GM12878 (cell line): ENCODE measurements around the gene C10orf90. TPM values are rescaled to one million over a fixed set of nuclear protein-coding genes. Genes with fewer than 3 reads are reported as not detected.

Experiments
- ATAC-seq: fragments of 200-7000 bp; cut with Tn5 transposase; 3 replicates; pipeline ENCODE4 v1.9.1; 2020; ENCODE audit warnings: mild to moderate bottlenecking, moderate library complexity
- BruUV-seq: library from RNA; stranded (reverse); fragments of 400-500 nt; replicated peaks from 2 replicates; lab custom pipeline; 2021; lab: Mats Ljungman, UMichigan
- CTCF ChIA-PET: fragments of 300-600 bp; sonication (Branson Sonifier 250); formaldehyde crosslinking; extraction: SDS; loops from one replicate; lab custom pipeline; 2021; ENCODE audit warnings: inconsistent platforms; lab: Yijun Ruan, JAX
- POLR2A ChIA-PET: fragments of 350-600 bp; formaldehyde crosslinking; extraction: SDS; loops from one replicate; lab custom pipeline; 2021; ENCODE audit warnings: inconsistent platforms; lab: Charles Lee
- RAD21 ChIA-PET: fragments of 300-600 bp; sonication (Branson Sonifier 250); formaldehyde crosslinking; loops from one replicate; lab custom pipeline; 2023; ENCODE audit warnings: antibody characterized with exemption; ENCODE audit not compliant: unreplicated experiment; lab: Charles Lee
- SMC1A ChIA-PET: fragments of 300-600 bp; sonication (Branson Sonifier 250); formaldehyde crosslinking; loops from one replicate; lab custom pipeline; 2023; ENCODE audit not compliant: unreplicated experiment, uncharacterized antibody; lab: Charles Lee
- DNase-seq: peaks from one replicate; pipeline ENCODE4 v3.0.0-alpha.2; 2011; ENCODE audit warnings: low read depth, low spot score
- FAIRE-seq: peaks from 3 replicates; lab custom pipeline; 2011; peaks lifted over from hg19 to GRCh38; lab: Jason Lieb, UNC
- H2AFZ ChIP-seq: 2 replicates; pipeline ENCODE4 v1.6.0; 2011; ENCODE audit warnings: low read depth, low read length, control low read depth; ENCODE audit not compliant: control insufficient read depth
- H3K27ac ChIP-seq: 2 replicates; pipeline ENCODE4 v1.5.1; 2011; ENCODE audit warnings: control low read depth; ENCODE audit not compliant: control insufficient read depth, insufficient read depth
- H3K27me3 ChIP-seq, 2 experiments: replicated peaks in 1 of 2; 2 replicates each; pipeline versions ENCODE4 v1.6.0 to v1.6.1; 2011; ENCODE audit warnings: low read length in 1 of 2; ENCODE audit not compliant: control insufficient read depth in 2 of 2, insufficient read depth in 2 of 2
- H3K36me3 ChIP-seq, 2 experiments: 2 replicates each; pipeline ENCODE4 v1.5.1; 2011; ENCODE audit warnings: low read length in 1 of 2; ENCODE audit not compliant: control insufficient read depth in 2 of 2, insufficient read depth in 2 of 2
- H3K4me1 ChIP-seq: 2 replicates; pipeline ENCODE4 v1.6.1; 2011; ENCODE audit warnings: mild to moderate bottlenecking, low read length, moderate library complexity, mixed read lengths; ENCODE audit not compliant: control insufficient read depth, insufficient read depth
- H3K4me2 ChIP-seq: 2 replicates; pipeline ENCODE4 v1.6.0; 2011; ENCODE audit warnings: control low read depth; ENCODE audit not compliant: control insufficient read depth, insufficient read depth
- H3K4me3 ChIP-seq: fragments of 200-600 bp; sonication (generic); 2 replicates; pipeline ENCODE4 v1.5.1; 2016
- H3K79me2 ChIP-seq: 2 replicates; pipeline ENCODE4 v1.6.0; 2011; ENCODE audit warnings: low read length; ENCODE audit not compliant: control insufficient read depth, insufficient read depth
- H3K9ac ChIP-seq: 2 replicates; pipeline ENCODE4 v1.8.0; 2011; ENCODE audit warnings: low read length, control low read depth, mixed read lengths; ENCODE audit not compliant: control insufficient read depth, insufficient read depth
- H3K9me3 ChIP-seq: replicated peaks from 3 replicates; pipeline ENCODE4 v1.5.1; 2011; ENCODE audit warnings: mild to moderate bottlenecking, low read length; ENCODE audit not compliant: control insufficient read depth, insufficient read depth
- H4K20me1 ChIP-seq: 2 replicates; pipeline ENCODE4 v1.6.0; 2011; ENCODE audit not compliant: control insufficient read depth, insufficient read depth
- BMI1 ChIP-seq: fragments of 450-650 bp; IDR thresholded peaks from 2 replicates; pipeline ENCODE4 v1.6.1; 2016; ENCODE audit warnings: mild to moderate bottlenecking, moderate library complexity, borderline replicate concordance
- CEBPB ChIP-seq, 2 experiments: fragments of 150-350 bp in 1 of 2; IDR thresholded peaks; 2 replicates each; pipeline ENCODE4 v1.6.1; 2012 to 2014; ENCODE audit warnings: low read depth in 2 of 2, low read length in 2 of 2, borderline replicate concordance in 1 of 2, inconsistent platforms in 1 of 2
- CHD2 ChIP-seq: IDR thresholded peaks from 2 replicates; pipeline ENCODE4 v1.6.1; 2011; ENCODE audit warnings: low read depth, low read length, improper control_type of control experiment, borderline replicate concordance
- EGR1 ChIP-seq, 2 experiments: IDR thresholded peaks; 1 replicate in 1 of 2; 2 replicates in 1 of 2; pipeline ENCODE4 v1.6.1; 2011 to 2012; ENCODE audit warnings: low read depth in 2 of 2, low read length in 2 of 2, borderline replicate concordance in 1 of 2, mild to moderate bottlenecking in 1 of 2, moderate library complexity in 1 of 2
- IKZF2 ChIP-seq, 2 experiments: fragments of 450-650 bp; IDR thresholded peaks; 2 replicates each; pipeline ENCODE4 v1.6.1; 2017; ENCODE audit warnings: mild to moderate bottlenecking in 2 of 2, moderate library complexity in 2 of 2
- NFIC ChIP-seq: IDR thresholded peaks from 2 replicates; pipeline ENCODE4 v1.6.1; 2012; ENCODE audit warnings: low read depth, mild to moderate bottlenecking, inconsistent platforms, low read length, moderate library complexity
- NFYB ChIP-seq: IDR thresholded peaks from 2 replicates; pipeline ENCODE4 v1.6.1; 2011; ENCODE audit warnings: low read depth, mild to moderate bottlenecking, low read length, improper control_type of control experiment, moderate library complexity; ENCODE audit not compliant: insufficient read depth
- NR2C2 ChIP-seq: IDR thresholded peaks from 2 replicates; pipeline ENCODE4 v1.6.1; 2011; ENCODE audit warnings: borderline replicate concordance, low read depth; ENCODE audit not compliant: control insufficient read depth, insufficient read length
- ZSCAN29 ChIP-seq: fragments of 450-650 bp; IDR thresholded peaks from 2 replicates; pipeline ENCODE4 v1.6.1; 2017; ENCODE audit warnings: mild to moderate bottlenecking, moderate library complexity
- WGBS: methylation state at CpG from one replicate; pipeline ENCODE4 v1.1.6; 2016; ENCODE audit warnings: low lambda C conversion rate; ENCODE audit not compliant: insufficient replicate concordance, insufficient coverage; ENCODE audit errors: missing lambda C conversion rate; 5-methylcytosine and 5-hydroxymethylcytosine counted together
- in situ Hi-C: fragments of 300-500 bp; cut with MboI; formaldehyde crosslinking; loops from 9 replicates; pipeline ENCODE4 v1.14.3; 2018; ENCODE audit warnings: mixed read lengths
- intact Hi-C: fragments of 100-400 bp; cut with micrococcal nuclease; formaldehyde crosslinking; loops from one replicate; pipeline ENCODE4 v1.14.2; 2022; ENCODE audit not compliant: unreplicated experiment
- polyA plus RNA-seq, 11 experiments: library from polyadenylated mRNA; depleted of rRNA in 4 of 11; unstranded in 6 of 11; stranded (reverse) in 5 of 11; fragments of >200 nt; fragmentation: Nextera tagmentation in 4 of 11; fragmentation: Illumina TruSeq in 1 of 11; extraction: Ambion mirVana in 4 of 11; extraction: Trizol in 1 of 11; gene quantifications; 1 replicate in 1 of 11; 2 replicates in 10 of 11; pipeline versions ENCODE4 v1.2.1 to v1.2.3, GENCODE V29; 2011 to 2016; ENCODE audit warnings: inconsistent platforms in 2 of 11, missing spikeins in 2 of 11, low read depth in 1 of 11
- total RNA-seq, 4 experiments: library from RNA; depleted of rRNA in 3 of 4; stranded (reverse); fragments of >200 nt in 3 of 4; fragmentation: Illumina TruSeq in 1 of 4; extraction: Trizol in 1 of 4; gene quantifications; 2 replicates each; pipeline versions ENCODE4 v1.2.1 to v1.2.3, GENCODE V29; 2013 to 2021
- TF ChIP-seq, protein P1 (sequence below): fragments of 450-650 bp; IDR thresholded peaks from 2 replicates; pipeline ENCODE4 v1.6.1; 2017; ENCODE audit warnings: antibody characterized with exemption, mild to moderate bottlenecking, moderate library complexity
- TF ChIP-seq, protein P2 (sequence below): IDR thresholded peaks from 2 replicates; pipeline ENCODE4 v1.6.1; 2011; ENCODE audit warnings: low read depth, low read length, improper control_type of control experiment, borderline replicate concordance

The C10orf90 gene
- total and polyA plus RNA-seq, 10 of the 15 experiments (the other 5 are each of a cell fraction or from before 2014, with no cell fraction given) = 0.04 TPM; not detected in 9

DNA sequence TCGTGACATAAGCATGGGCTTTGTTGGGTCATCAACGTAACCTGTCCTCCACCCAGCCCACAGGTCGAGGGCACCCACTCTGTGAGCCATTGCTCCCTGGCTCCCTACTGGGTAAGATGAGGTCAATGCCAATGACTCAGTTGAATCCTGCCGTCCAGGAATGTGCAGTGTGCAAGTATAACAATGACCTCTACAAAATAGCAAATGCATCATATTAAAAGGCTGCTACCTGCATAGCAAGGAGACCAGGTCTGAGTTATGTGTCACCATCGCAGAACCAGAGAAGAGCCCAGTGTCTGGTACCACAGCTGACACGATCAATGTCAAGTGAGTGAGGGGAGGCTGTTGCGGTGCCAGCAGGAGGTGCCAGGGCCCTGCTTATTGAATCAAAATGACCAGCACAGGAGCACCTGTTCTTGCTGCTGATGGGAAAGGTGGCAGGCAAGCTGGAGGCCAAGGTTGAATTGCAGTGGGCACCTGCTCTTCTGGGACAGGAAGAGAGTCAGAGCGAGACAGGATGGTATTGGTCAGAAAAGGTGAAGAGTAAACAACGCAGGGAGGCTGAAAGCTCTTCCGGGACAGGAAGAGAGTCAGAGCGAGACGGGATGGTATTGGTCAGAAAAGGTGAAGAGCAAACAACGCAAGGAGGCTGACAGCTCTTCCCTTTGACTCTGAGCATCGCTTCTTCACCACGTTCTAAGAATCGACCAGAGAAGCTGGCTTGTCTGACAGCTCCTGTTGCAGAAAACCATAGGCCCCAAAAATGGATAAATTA is 173.5 kb downstream of the C10orf90 start:
- TF ChIP-seq ZSCAN29 = no peak
- TF ChIP-seq, all 136 proteins: peak for 0
- Histone ChIP-seq H3K4me1 (no peaks in the 10 kb centered on the region), H3K4me3 (no peak overlapping the region), H3K79me2 (no peaks in the 10 kb centered on the region), H3K9me3 (no peaks in the 10 kb centered on the region), H3K27me3 (no peaks in the 10 kb centered on the region), H3K36me3 (no peaks in the 10 kb centered on the region), H2AFZ (no peak overlapping the region), H3K9ac (no peak overlapping the region), H3K4me2 (no peak overlapping the region), H4K20me1 (no peaks in the 10 kb centered on the region), H3K27ac (no peak overlapping the region)
- ChIA-PET RAD21 (no interaction called here), CTCF (interaction anchor here (0.8 kb wide), 1 partner anchor 514 kb away, joined by 3 read pairs; no protein-coding TSS in a partner anchor), SMC1A (no interaction called here), POLR2A (no interaction called here)
- ATAC-seq (no peak), FAIRE-seq (no peak), DNase-seq (no peak)
- 22% methylated on average over 16 of the region's 16 CpGs for WGBS
- in situ Hi-C loops = no loop called here
- intact Hi-C loops = no loop called here
- no TSS peak for BruUV-seq

DNA sequence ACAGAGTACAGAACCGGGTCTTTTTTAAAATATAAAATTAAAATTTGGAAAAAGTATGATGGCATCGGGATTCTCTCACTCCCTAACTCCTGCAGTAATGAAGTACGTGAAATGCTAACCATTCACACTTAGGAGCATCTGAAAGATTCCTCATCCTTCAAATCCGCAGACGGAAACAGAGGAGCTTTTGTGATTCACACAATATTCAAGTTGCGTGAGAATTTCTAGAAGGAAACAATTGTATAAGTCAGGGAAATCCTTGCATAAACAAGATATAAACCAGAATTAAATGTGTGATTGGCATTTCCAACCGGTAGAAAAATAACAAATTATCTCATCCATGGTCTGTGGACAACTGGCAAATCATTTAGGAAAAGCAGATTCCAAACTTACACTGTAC is 179.0 kb downstream of the C10orf90 start:
- intact Hi-C loops (no loop called here), in situ Hi-C loops (no loop called here)
- no peak for FAIRE-seq
- SMC1A ChIA-PET = no interaction called here
- CTCF ChIA-PET = no interaction called here
- Histone ChIP-seq H3K27me3 (no peaks in the 10 kb centered on the region), H3K4me3 (no peak overlapping the region), H3K9ac (no peak overlapping the region), H3K36me3 (no peaks in the 10 kb centered on the region), H2AFZ (no peak overlapping the region), H3K9me3 (no peaks in the 10 kb centered on the region), H3K27ac (no peak overlapping the region), H4K20me1 (no peaks in the 10 kb centered on the region), H3K4me1 (no peaks in the 10 kb centered on the region), H3K79me2 (no peaks in the 10 kb centered on the region), H3K4me2 (no peak overlapping the region)
- WGBS = 34% methylated on average over 7 of the region's 7 CpGs
- RAD21 ChIA-PET = no interaction called here
- POLR2A ChIA-PET = no interaction called here
- BruUV-seq = no TSS peak
- no peak for DNase-seq
- ATAC-seq = no peak
- TF ChIP-seq CEBPB (IDR thresholded peaks at IDR 0.05; ENCODE audit: borderline replicate concordance in 1 of 2, low read depth in 2 of 2, low read length in 2 of 2) (no peak), CHD2 (no peak), BMI1 (no peak), IKZF2 (IDR thresholded peaks at IDR 0.05) (no peak), NFYB (no peak), NFIC (no peak), NR2C2 (no peak), EGR1 (IDR thresholded peaks at IDR 0.05; ENCODE audit: borderline replicate concordance in 1 of 2, low read depth in 2 of 2, low read length in 2 of 2) (no peak)
- TF ChIP-seq, protein P1, sequence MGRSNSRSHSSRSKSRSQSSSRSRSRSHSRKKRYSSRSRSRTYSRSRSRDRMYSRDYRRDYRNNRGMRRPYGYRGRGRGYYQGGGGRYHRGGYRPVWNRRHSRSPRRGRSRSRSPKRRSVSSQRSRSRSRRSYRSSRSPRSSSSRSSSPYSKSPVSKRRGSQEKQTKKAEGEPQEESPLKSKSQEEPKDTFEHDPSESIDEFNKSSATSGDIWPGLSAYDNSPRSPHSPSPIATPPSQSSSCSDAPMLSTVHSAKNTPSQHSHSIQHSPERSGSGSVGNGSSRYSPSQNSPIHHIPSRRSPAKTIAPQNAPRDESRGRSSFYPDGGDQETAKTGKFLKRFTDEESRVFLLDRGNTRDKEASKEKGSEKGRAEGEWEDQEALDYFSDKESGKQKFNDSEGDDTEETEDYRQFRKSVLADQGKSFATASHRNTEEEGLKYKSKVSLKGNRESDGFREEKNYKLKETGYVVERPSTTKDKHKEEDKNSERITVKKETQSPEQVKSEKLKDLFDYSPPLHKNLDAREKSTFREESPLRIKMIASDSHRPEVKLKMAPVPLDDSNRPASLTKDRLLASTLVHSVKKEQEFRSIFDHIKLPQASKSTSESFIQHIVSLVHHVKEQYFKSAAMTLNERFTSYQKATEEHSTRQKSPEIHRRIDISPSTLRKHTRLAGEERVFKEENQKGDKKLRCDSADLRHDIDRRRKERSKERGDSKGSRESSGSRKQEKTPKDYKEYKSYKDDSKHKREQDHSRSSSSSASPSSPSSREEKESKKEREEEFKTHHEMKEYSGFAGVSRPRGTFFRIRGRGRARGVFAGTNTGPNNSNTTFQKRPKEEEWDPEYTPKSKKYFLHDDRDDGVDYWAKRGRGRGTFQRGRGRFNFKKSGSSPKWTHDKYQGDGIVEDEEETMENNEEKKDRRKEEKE = no peak
- TF ChIP-seq, protein P2, sequence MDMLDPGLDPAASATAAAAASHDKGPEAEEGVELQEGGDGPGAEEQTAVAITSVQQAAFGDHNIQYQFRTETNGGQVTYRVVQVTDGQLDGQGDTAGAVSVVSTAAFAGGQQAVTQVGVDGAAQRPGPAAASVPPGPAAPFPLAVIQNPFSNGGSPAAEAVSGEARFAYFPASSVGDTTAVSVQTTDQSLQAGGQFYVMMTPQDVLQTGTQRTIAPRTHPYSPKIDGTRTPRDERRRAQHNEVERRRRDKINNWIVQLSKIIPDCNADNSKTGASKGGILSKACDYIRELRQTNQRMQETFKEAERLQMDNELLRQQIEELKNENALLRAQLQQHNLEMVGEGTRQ = no peak
